ENCODE measurements around the gene MRPL27. TPM values are rescaled to one million over a fixed set of nuclear protein-coding genes. Genes with fewer than 3 reads are reported as not detected.

Gene MRPL27
- total and polyA plus RNA-seq, 12 donors = 75.0 to 287 (median 96.6) TPM

DNA sequence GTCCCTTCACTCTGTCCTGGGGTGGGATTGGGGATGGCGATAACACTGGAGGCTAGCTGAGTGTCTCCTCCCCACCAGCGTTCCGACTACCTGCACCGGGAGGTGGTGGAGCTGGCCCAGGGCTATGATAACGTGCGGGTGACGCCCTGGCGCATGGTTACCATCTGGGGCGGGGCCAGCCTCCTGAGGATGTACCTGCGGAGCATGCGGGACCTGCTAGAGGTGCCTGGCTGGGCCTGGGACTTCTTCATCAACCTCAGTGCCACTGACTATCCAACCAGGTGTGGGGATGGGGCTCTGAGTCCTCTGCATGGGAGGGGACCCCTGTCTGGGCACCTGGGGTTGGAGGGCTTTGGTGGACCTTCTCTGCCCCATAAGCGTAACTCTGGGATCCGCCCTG is 18.2 kb downstream of the MRPL27 start:
- intact Hi-C loops (cut with DNase I) = loop anchor here in 1 of 2 donors (5.0 kb wide), 1 partner anchor 118 kb away; no protein-coding TSS in a partner anchor
- Histone ChIP-seq H3K27ac (no peak overlapping the region), H3K9me3 (replicated peaks in 1 of 3) (no peaks in the 10 kb centered on the region), H3K36me3 (replicated peaks in 1 of 2) (peaks cover 0 to 54% of the 10 kb centered on the region in 2 donors), H3K27me3 (no peaks in the 10 kb centered on the region), H3K4me1 (replicated peaks in 1 of 2) (peaks cover 7 to 9% of the 10 kb centered on the region in 2 donors), H3K4me3 (no peak overlapping the region)
- peak in 4 of 7 donors; percentile 10 to 43 (median 16) for DNase-seq
- TF ChIP-seq, protein P1, sequence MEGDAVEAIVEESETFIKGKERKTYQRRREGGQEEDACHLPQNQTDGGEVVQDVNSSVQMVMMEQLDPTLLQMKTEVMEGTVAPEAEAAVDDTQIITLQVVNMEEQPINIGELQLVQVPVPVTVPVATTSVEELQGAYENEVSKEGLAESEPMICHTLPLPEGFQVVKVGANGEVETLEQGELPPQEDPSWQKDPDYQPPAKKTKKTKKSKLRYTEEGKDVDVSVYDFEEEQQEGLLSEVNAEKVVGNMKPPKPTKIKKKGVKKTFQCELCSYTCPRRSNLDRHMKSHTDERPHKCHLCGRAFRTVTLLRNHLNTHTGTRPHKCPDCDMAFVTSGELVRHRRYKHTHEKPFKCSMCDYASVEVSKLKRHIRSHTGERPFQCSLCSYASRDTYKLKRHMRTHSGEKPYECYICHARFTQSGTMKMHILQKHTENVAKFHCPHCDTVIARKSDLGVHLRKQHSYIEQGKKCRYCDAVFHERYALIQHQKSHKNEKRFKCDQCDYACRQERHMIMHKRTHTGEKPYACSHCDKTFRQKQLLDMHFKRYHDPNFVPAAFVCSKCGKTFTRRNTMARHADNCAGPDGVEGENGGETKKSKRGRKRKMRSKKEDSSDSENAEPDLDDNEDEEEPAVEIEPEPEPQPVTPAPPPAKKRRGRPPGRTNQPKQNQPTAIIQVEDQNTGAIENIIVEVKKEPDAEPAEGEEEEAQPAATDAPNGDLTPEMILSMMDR (IDR thresholded peaks at IDR 0.05) = no peak
- TF ChIP-seq POLR2A (IDR thresholded peaks at IDR 0.05) = no peak
- WGBS, 4 donors = 94 to 100% (median 96%) methylated on average over 2 to 13 of the region's 13 CpGs

DNA sequence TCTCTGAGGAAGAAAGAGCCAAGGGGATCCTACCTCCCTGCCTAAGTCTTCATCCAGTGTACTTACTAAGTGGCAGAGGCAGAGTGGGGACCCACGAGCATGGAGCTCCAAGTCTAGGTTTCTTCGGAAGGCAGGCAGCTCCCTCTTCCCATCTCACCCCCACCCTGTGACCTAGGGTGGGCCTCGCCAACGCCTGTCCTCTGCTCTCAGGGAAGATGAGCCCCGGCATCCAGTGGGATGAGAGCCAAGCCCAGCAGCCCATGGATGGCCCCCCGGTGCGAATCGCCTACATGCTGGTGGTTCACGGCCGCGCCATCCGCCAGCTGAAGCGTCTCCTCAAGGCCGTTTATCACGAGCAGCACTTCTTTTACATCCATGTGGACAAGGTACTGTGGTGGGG is 18.8 kb downstream of the MRPL27 start:
- peak in 3 of 7 donors; percentile 14 to 18 (median 16) for DNase-seq
- TF ChIP-seq POLR2A (IDR thresholded peaks at IDR 0.05) = no peak
- TF ChIP-seq, protein P1 (IDR thresholded peaks at IDR 0.05) = no peak
- Histone ChIP-seq H3K4me3 (no peak overlapping the region), H3K9me3 (replicated peaks in 1 of 3) (no peaks in the 10 kb centered on the region), H3K4me1 (replicated peaks in 1 of 2) (peaks cover 2 to 3% of the 10 kb centered on the region in 2 donors), H3K36me3 (replicated peaks in 1 of 2) (peaks cover 0 to 54% of the 10 kb centered on the region in 2 donors), H3K27ac (no peak overlapping the region), H3K27me3 (no peaks in the 10 kb centered on the region)
- WGBS, 4 donors = 82 to 92% (median 88%) methylated on average over 9 to 15 of the region's 15 CpGs
- intact Hi-C loops (cut with DNase I) = no loop called here

DNA sequence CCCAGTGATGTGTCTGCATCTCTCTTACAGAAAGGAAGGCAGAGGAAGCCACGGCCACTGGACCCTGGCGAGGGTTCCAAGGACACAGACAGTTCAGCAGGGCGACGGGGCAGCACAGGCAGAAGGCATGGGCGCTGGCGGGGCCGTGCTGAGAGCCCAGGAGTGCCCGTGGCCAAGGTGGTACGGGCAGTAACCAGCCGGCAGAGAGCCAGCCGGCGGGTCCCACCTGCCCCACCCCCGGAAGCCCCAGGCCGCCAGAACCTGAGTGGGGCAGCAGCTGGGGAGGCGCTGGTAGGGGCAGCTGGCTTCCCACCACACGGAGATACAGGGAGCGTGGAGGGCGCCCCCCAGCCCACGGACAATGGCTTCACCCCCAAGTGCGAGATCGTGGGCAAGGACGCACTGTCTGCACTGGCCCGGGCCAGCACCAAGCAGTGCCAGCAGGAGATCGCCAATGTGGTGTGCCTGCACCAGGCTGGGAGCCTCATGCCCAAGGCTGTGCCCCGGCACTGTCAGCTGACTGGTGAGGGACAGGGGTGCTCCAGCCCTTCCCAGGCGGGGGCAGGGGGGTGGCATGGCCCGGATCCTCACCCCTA is 19.3 kb downstream of the MRPL27 start:
- WGBS, 4 donors = 86 to 92% (median 89%) methylated on average over 14 to 27 of the region's 27 CpGs
- no peaks in the 10 kb centered on the region for H3K27me3 ChIP-seq
- peaks cover 0 to 50% of the 10 kb centered on the region in 2 donors for H3K36me3 ChIP-seq (replicated peaks in 1 of 2)
- H3K27ac ChIP-seq = no peak overlapping the region
- H3K4me1 ChIP-seq (replicated peaks in 1 of 2) = no peaks in the 10 kb centered on the region
- intact Hi-C loops (cut with DNase I) = no loop called here
- H3K9me3 ChIP-seq (replicated peaks in 1 of 3) = no peaks in the 10 kb centered on the region
- no peak overlapping the region for H3K4me3 ChIP-seq
- DNase-seq = peak in 4 of 7 donors; percentile 11 to 48 (median 16)
- no peak for TF ChIP-seq POLR2A (IDR thresholded peaks at IDR 0.05)
- TF ChIP-seq, protein P1 (IDR thresholded peaks at IDR 0.05) = no peak

DNA sequence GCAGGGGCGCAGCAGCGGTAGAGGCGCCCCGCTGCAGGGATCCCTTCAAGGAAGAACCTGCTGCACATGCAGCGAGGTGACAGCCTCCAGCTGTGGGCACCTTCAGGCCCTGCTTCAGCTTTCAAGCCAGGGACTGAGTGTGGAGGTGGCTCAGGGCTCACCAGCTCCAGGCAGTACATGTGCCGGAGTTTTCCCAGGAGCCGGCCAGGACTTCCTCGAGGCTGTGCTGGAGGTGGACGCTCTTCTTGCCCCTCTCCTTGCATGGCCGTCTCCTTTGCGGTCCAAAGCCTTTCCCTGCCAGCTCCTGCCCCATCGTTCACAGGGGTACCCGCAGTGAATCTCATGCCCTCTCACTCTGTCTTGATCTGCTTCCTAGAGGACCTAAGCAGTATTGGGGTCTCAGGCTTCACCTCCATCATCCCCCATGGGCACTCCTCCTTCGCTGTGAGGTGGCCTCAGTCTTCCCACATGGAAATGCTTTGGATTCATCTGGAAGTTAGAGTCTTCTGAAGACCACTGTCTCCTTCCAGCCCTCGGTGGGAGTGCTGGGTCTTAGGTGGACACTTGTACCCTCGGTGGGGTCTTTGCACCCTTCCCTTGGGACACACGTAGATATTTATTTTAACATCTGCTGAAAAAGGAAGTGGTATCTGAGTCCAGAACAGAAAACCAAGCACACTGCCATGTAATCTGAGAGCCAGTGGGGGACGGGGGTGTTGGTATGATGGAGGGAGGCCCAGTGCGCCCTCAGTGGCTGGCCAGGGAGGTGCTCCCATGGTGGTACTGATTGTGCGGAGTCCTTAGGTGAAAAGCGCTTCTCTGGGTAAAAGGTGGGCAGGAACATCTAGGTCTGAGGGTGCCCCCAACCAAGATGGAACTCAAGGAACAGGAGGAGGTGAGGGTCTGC is 20.0 kb downstream of the MRPL27 start:
- TF ChIP-seq, protein P1 (IDR thresholded peaks at IDR 0.05) = no peak
- TF ChIP-seq POLR2A (IDR thresholded peaks at IDR 0.05) = no peak
- intact Hi-C loops (cut with DNase I) = no loop called here
- Histone ChIP-seq H3K4me3 (no peak overlapping the region), H3K27ac (no peak overlapping the region), H3K4me1 (replicated peaks in 1 of 2) (peaks cover 0 to 3% of the 10 kb centered on the region in 2 donors), H3K27me3 (no peaks in the 10 kb centered on the region), H3K9me3 (replicated peaks in 1 of 3) (no peaks in the 10 kb centered on the region), H3K36me3 (replicated peaks in 1 of 2) (peaks cover 0 to 42% of the 10 kb centered on the region in 2 donors)
- WGBS, 4 donors = 91 to 97% (median 94%) methylated on average over 17 to 21 of the region's 21 CpGs
- peak in 3 of 7 donors; percentile 3 to 42 (median 21) for DNase-seq

Measured in adrenal gland (tissue), 12 donors.